ENCODE data around the gene PLIN5.

The PLIN5 gene

GRCh38 chr19:4477034-4477801, 57.8 kb downstream of the PLIN5 start:
- DNase-seq: no peak

GRCh38 chr19:4474514-4475022, 60.5 kb downstream of the PLIN5 start:
- DNase-seq: no peak

GRCh38 chr19:4473763-4474513, 61.1 kb downstream of the PLIN5 start:
- no peak for DNase-seq

- no peak for DNase-seq
These were observed 61.8 kb downstream of the PLIN5 start for GRCh38 chr19:4473011-4473762.

Measured in CD4-positive, alpha-beta T cell treated with Interleukin-21 for 1 hour (primary cell).